ENCODE results near the gene CMKLR1.

The CMKLR1 gene

DNA sequence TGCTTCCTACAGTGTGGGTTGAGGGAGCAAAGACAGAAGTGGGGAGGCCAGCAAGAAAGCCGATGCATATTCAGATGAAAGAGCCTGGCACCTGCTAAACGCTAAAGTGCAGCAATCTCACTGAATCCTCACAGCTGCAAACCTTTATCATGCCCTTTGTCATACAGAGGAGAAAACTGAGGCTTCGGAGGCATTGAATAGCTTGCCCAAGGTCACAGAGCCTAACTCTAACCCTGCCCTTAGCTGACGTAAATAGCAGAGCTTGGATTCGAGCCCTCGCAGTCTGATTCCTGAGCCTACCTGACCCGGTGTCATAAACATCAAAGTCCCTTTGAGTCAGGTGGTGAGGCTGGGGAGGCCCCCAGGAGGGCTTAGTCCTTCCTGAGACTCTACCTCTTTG, 54.9 kb downstream of the CMKLR1 start:
- TF ChIP-seq, protein P1, sequence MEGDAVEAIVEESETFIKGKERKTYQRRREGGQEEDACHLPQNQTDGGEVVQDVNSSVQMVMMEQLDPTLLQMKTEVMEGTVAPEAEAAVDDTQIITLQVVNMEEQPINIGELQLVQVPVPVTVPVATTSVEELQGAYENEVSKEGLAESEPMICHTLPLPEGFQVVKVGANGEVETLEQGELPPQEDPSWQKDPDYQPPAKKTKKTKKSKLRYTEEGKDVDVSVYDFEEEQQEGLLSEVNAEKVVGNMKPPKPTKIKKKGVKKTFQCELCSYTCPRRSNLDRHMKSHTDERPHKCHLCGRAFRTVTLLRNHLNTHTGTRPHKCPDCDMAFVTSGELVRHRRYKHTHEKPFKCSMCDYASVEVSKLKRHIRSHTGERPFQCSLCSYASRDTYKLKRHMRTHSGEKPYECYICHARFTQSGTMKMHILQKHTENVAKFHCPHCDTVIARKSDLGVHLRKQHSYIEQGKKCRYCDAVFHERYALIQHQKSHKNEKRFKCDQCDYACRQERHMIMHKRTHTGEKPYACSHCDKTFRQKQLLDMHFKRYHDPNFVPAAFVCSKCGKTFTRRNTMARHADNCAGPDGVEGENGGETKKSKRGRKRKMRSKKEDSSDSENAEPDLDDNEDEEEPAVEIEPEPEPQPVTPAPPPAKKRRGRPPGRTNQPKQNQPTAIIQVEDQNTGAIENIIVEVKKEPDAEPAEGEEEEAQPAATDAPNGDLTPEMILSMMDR (IDR thresholded peaks at IDR 0.05; ENCODE audit: low read depth, low read length): no peak
- H3K4me3 ChIP-seq (ENCODE audit: low read depth, low read length): no peak overlapping the region

DNA sequence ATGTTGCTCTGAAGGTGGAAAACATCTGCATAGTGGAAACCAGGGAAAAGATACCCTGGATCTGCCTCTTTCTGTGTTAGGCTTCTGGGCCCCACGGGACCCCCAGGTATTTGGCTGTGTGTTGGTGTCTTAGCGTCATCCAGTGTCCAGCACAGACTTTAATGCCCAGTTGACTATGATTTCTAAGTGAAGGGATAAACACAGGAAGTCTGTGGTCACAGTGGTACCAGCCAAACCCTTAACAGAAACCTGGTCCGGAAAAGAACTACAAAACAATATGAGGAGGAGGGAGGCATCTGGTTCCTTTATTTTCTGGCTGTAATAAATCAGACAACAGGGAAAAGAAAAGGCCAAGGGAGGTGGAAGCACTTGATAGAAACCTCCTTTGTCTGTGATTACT, 56.4 kb downstream of the CMKLR1 start:
- TF ChIP-seq, protein P1 (IDR thresholded peaks at IDR 0.05; ENCODE audit: low read depth, low read length): no peak
- H3K4me3 ChIP-seq (ENCODE audit: low read depth, low read length): no peak overlapping the region

DNA sequence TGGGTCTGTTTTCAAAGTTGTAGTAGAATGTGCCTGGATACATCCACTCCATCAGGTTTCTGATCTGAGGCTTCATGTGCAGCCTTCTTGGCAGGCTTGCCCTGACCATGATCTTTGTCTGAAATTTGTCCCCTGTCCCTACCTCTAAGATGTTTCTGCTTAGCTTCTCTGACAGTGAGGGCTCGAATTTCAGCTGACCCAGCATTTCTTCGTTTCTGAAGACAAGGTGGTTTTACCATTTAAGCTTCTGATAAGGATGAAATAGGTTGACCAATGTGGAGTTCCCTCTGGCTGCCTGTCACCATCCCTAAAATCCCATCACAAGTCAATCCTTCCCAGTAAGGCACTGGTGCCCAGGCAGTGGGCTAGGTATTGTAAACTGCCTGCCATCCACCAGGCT, 57.0 kb downstream of the CMKLR1 start:
- TF ChIP-seq, protein P1 (IDR thresholded peaks at IDR 0.05; ENCODE audit: low read depth, low read length): no peak
- H3K4me3 ChIP-seq (ENCODE audit: low read depth, low read length): no peak overlapping the region

DNA sequence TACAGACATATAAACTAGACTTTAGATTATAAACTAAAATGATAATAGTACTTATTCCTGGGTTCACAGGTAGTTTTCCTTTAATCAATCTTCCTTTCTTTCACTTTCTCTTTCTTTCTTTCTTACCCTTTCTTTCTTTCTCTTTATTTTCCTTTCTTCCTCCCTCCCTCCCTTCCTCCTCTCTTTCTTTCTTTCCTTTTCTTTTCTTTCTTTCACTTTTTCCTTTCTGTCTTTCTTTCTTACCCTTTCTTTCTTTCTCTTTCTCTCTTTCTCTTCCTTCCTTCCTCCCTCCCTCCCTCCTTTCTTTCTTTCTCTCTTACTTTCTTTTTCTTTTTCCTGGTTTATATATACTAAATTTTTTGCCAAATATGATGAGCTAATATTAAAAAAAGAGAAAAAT, 61.5 kb downstream of the CMKLR1 start:
- TF ChIP-seq, protein P1 (IDR thresholded peaks at IDR 0.05; ENCODE audit: low read depth, low read length): no peak

GRCh38 chr12:108273217-108273616, 65.9 kb downstream of the CMKLR1 start:
- TF ChIP-seq, protein P1 (IDR thresholded peaks at IDR 0.05; ENCODE audit: low read depth, low read length): no peak
- H3K4me3 ChIP-seq (ENCODE audit: low read depth, low read length): no peak overlapping the region

More for the DNA sequence above, 61.5 kb downstream of the CMKLR1 start:
- H3K4me3 ChIP-seq (ENCODE audit: low read depth, low read length): no peak overlapping the region

DNA sequence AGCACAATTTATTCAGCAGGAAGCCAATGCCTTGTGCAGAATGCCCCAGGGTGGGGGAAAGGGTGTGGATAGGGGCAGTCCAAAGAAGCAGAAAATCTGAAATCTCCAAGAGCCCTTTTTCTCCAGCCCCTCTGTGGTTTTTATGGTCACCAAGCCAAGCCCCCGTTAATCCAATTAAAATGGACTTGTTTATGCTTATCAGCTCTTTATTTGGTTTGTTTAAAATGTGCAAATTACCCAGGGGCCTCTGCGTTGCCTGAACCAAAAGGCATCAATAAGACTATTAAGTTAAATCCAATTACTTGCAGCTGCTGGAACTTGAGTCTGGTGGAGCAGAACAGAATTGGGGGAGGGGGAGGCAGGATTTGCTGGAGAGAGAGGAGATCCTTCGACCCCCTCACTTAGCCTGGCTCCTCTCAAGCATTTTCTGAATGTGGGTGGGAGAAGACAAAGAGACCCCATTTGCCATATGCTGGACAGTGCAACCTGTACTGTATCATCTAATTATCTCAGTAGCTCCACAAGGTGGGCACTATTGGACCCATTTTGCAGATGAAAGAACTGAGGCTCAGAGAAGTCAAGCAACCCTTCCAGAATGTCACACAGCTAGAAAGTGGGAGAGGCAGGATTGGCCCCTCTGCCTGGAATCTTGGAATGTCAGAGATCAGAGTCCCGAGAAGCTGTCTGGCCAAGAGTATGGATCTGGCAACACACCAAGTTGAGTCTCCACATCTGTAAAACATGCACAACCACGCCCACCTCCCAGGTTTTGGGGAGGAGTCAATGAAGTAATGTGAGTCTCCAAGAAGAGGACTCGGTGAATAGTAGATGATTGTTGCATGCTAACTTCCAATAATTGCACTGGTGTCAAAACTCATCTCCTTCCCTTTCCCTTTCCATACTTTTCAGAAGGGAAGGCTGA, 66.9 kb downstream of the CMKLR1 start:
- TF ChIP-seq, protein P1 (IDR thresholded peaks at IDR 0.05; ENCODE audit: low read depth, low read length): no peak
- no peak overlapping the region for H3K4me3 ChIP-seq (ENCODE audit: low read depth, low read length)

GRCh38 chr12:108270849-108271143, 68.3 kb downstream of the CMKLR1 start:
- TF ChIP-seq, protein P1 (IDR thresholded peaks at IDR 0.05; ENCODE audit: low read depth, low read length): no peak
- no peak overlapping the region for H3K4me3 ChIP-seq (ENCODE audit: low read depth, low read length)
